MM.1S (cell line): ENCODE measurements around the gene MGAM2.

Source experiments
- CTCF ChIP-seq: fragments of 300-600 bp; sonication (generic); IDR thresholded peaks from 2 replicates; pipeline ENCODE4 v1.5.1; 2016; ENCODE audit warnings: antibody characterized with exemption, low read length, mixed read lengths
- EZH2 ChIP-seq: fragments of 300-600 bp; sonication (generic); optimal IDR thresholded peaks from 2 replicates; pipeline ENCODE3; 2017; ENCODE audit warnings: low read depth, mild to moderate bottlenecking, antibody characterized with exemption, low read length, mixed read lengths

DNA sequence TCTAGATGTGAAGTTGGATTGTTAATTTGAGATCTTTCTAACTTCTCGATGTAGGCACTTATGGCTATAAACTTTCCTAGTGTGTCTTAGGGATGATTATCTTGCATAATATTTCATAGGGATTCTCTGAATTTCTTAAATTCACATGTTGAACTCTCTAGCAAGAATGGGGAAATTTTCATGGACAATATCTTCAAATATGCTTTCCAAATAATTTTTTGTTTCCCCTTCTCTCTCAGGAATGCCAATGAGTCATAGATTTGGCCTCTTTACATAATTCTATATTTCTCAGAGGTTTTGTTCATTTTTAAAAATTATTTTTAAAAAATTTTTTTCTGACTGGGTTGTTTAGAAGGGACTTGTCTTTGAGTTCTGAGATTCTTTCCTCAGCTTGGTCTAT, 68.9 kb downstream of the MGAM2 start:
- TF ChIP-seq CTCF (no peak), EZH2 (no peak)
